Keratinocyte (primary cell): Measurements from ENCODE around the gene MED31. TPM values are rescaled to one million over a fixed set of nuclear protein-coding genes. Genes with fewer than 3 reads are reported as not detected.

ENCODE experiments used
- DNase-seq: peaks from one replicate; pipeline ENCODE4 v3.0.0-alpha.2; 2011; ENCODE audit warnings: low read depth, missing footprints, low spot score
- FAIRE-seq: peaks from 2 replicates; lab custom pipeline; 2011; peaks lifted over from hg19 to GRCh38; lab: Jason Lieb, UNC
- H2AFZ ChIP-seq: 2 replicates; pipeline ENCODE4 v1.6.0; 2012; ENCODE audit warnings: low read length, control low read depth, inconsistent platforms; ENCODE audit not compliant: control insufficient read depth
- H3K27ac ChIP-seq: 2 replicates; pipeline ENCODE4 v1.5.1; 2011; ENCODE audit warnings: low read length; ENCODE audit not compliant: control insufficient read depth, insufficient read depth
- H3K27me3 ChIP-seq: 3 replicates; pipeline ENCODE4 v1.6.0; 2011; ENCODE audit warnings: low read length; ENCODE audit not compliant: control insufficient read depth, insufficient read depth; ENCODE audit errors: extremely low read depth
- H3K36me3 ChIP-seq, 2 experiments: 2 replicates in 1 of 2; 3 replicates in 1 of 2; pipeline ENCODE4 v1.5.1; 2011; ENCODE audit warnings: low read length in 2 of 2, mild to moderate bottlenecking in 1 of 2; ENCODE audit not compliant: control insufficient read depth in 2 of 2, insufficient read depth in 2 of 2; ENCODE audit errors: extremely low read depth in 1 of 2
- H3K4me1 ChIP-seq: 3 replicates; pipeline ENCODE4 v1.5.1; 2011; ENCODE audit warnings: low read length; ENCODE audit not compliant: control insufficient read depth, insufficient read depth; ENCODE audit errors: extremely low read depth
- H3K4me2 ChIP-seq: 3 replicates; pipeline ENCODE4 v1.6.0; 2011; ENCODE audit warnings: low read depth, low read length; ENCODE audit not compliant: control insufficient read depth, insufficient read depth; ENCODE audit errors: extremely low read depth
- H3K4me3 ChIP-seq, 3 experiments: fragments of 200-600 bp in 1 of 3; sonication (generic) in 1 of 3; 2 replicates in 2 of 3; 3 replicates in 1 of 3; pipeline ENCODE4 v1.5.1; 2011 to 2016; ENCODE audit warnings: low read length in 3 of 3, mild to moderate bottlenecking in 3 of 3, control low read depth in 2 of 3, inconsistent platforms in 1 of 3, low read depth in 1 of 3, mixed read lengths in 1 of 3, mixed run types in 1 of 3, moderate library complexity in 1 of 3; ENCODE audit not compliant: control insufficient read depth in 2 of 3, insufficient read depth in 2 of 3; ENCODE audit errors: extremely low read depth in 1 of 3
- H3K79me2 ChIP-seq: 2 replicates; pipeline ENCODE4 v1.6.0; 2012; ENCODE audit warnings: low read length; ENCODE audit not compliant: control insufficient read depth, insufficient read depth
- H3K9ac ChIP-seq: 3 replicates; pipeline ENCODE4 v1.6.0; 2011; ENCODE audit warnings: low read length; ENCODE audit not compliant: control insufficient read depth, insufficient read depth; ENCODE audit errors: extremely low read depth
- H3K9me1 ChIP-seq: 3 replicates; pipeline ENCODE4 v1.6.0; 2011; ENCODE audit warnings: low read length; ENCODE audit not compliant: control insufficient read depth, insufficient read depth; ENCODE audit errors: extremely low read depth
- H3K9me3 ChIP-seq: 2 replicates; pipeline ENCODE4 v1.5.1; 2012; ENCODE audit warnings: low read depth, low read length; ENCODE audit not compliant: control insufficient read depth
- H4K20me1 ChIP-seq: 3 replicates; pipeline ENCODE4 v1.6.0; 2011; ENCODE audit warnings: low read length; ENCODE audit not compliant: control insufficient read depth, insufficient read depth; ENCODE audit errors: extremely low read depth
- EZH2 ChIP-seq: IDR thresholded peaks from one replicate; pipeline ENCODE4 v1.6.1; 2012; ENCODE audit warnings: inconsistent platforms, mild to moderate bottlenecking, low read length, moderate library complexity
- dilution Hi-C: fragments of 300-500 bp; cut with MboI; formaldehyde crosslinking; loops from one replicate; pipeline ENCODE4 v1.7.0; 2020; ENCODE audit warnings: low sequenced_read_pairs; ENCODE audit not compliant: extremely low pct_ligation_motif_present
- polyA plus RNA-seq, 5 experiments: library from polyadenylated mRNA; depleted of rRNA in 3 of 5; stranded (reverse) in 3 of 5; stranded (forward) in 1 of 5; unstranded in 1 of 5; fragments of >200 nt; gene quantifications; 1 replicate in 1 of 5; 2 replicates in 3 of 5; 3 replicates in 1 of 5; pipeline versions ENCODE4 v1.2.1 to v1.2.3, GENCODE V29; 2011 to 2012; ENCODE audit warnings: missing spikeins in 2 of 5, low read depth in 1 of 5, low replicate concordance in 1 of 5
- TF ChIP-seq, protein P1 (sequence below), 3 experiments: IDR thresholded peaks in 1 of 3; conservative IDR thresholded peaks in 1 of 3; optimal IDR thresholded peaks in 1 of 3; 2 replicates in 2 of 3; 3 replicates in 1 of 3; pipeline versions ENCODE3 to v1.5.1; 2011; ENCODE audit warnings: low read length in 3 of 3, mild to moderate bottlenecking in 3 of 3, moderate library complexity in 2 of 3, control low read depth in 1 of 3, inconsistent platforms in 1 of 3; ENCODE audit not compliant: insufficient read depth in 2 of 3; ENCODE audit errors: extremely low read depth in 1 of 3

The MED31 gene
- polyA plus RNA-seq, 1 donor (not counting 4 experiments of a cell fraction or from before 2014, with no cell fraction given) = 49.0 TPM

DNA sequence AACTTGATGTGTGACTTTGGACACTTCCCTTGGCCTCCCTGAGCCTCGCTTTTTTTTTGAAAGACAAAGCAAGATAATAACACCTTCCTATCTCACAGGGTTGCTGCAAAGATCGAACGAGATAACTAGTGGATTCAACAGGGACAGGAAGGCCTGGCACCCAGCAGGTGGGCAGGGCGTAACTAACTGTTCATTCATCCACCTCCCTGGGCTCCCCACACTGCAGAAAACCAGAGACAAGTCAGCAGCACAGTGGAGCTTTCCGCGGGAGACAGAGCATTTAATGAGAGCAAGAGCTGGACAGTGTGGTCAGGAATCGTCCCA is 33.0 kb upstream of the MED31 start:
- dilution Hi-C loops = no loop called here
- Histone ChIP-seq H3K4me2 (no peak overlapping the region), H2AFZ (no peak overlapping the region), H4K20me1 (no peaks in the 10 kb centered on the region), H3K4me3 (no peak overlapping the region), H3K36me3 (no peaks in the 10 kb centered on the region), H3K9me1 (no peaks in the 10 kb centered on the region), H3K27ac (no peak overlapping the region), H3K9ac (no peak overlapping the region), H3K9me3 (no peaks in the 10 kb centered on the region), H3K4me1 (peaks cover 11% of the 10 kb centered on the region), H3K79me2 (no peaks in the 10 kb centered on the region), H3K27me3 (no peaks in the 10 kb centered on the region)
- TF ChIP-seq, protein P1, sequence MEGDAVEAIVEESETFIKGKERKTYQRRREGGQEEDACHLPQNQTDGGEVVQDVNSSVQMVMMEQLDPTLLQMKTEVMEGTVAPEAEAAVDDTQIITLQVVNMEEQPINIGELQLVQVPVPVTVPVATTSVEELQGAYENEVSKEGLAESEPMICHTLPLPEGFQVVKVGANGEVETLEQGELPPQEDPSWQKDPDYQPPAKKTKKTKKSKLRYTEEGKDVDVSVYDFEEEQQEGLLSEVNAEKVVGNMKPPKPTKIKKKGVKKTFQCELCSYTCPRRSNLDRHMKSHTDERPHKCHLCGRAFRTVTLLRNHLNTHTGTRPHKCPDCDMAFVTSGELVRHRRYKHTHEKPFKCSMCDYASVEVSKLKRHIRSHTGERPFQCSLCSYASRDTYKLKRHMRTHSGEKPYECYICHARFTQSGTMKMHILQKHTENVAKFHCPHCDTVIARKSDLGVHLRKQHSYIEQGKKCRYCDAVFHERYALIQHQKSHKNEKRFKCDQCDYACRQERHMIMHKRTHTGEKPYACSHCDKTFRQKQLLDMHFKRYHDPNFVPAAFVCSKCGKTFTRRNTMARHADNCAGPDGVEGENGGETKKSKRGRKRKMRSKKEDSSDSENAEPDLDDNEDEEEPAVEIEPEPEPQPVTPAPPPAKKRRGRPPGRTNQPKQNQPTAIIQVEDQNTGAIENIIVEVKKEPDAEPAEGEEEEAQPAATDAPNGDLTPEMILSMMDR (optimal IDR thresholded peaks at IDR 0.05 in 1 of 3, IDR thresholded peaks at IDR 0.05 in 1 of 3, conservative IDR thresholded peaks at IDR 0.05 in 1 of 3; ENCODE audit: extremely low read depth in 1 of 3, insufficient read depth in 2 of 3, low read length in 3 of 3) = no peak
- no peak for TF ChIP-seq EZH2
- DNase-seq (no peak), FAIRE-seq (no peak)

DNA sequence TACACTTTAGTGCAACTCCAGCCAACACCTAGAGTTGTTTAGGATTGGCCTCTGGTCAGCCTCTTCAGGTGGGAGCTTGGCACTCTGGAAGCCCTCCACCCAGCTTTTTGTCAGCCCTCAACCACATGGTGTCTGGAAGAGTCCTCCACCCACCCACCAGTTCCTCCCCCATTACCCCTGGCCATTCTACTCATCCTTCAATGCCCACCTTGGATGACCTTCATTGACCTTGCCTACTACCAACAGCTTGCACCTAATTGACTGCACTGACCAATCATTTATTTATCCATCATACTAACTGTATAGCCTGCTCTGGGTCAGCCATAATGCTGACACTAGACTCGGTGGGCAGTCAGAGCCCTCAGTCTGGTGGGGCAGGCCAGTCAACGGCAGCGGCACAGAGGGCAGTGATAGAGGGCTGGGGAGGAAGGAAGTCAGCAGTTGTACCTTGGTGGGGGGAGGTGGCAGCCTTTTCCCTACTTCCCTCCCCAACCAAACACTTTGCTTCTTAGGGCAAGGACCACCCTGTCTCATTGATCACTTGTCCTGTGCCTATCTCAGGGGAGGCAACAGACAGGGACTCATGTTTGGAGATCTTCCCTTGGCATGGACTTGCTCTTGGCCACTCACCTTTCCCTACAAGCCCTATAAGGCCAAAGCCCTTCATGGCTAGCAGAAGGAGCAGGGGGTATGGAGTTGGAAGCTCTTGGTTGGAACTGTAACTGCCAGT is 32.5 kb upstream of the MED31 start:
- FAIRE-seq (no peak), DNase-seq (no peak)
- no peak for TF ChIP-seq EZH2
- TF ChIP-seq, protein P1 (optimal IDR thresholded peaks at IDR 0.05 in 1 of 3, IDR thresholded peaks at IDR 0.05 in 1 of 3, conservative IDR thresholded peaks at IDR 0.05 in 1 of 3; ENCODE audit: extremely low read depth in 1 of 3, insufficient read depth in 2 of 3, low read length in 3 of 3) = no peak
- peaks cover 11% of the 10 kb centered on the region for H3K4me1 ChIP-seq
- H3K27ac ChIP-seq = no peak overlapping the region
- H3K4me2 ChIP-seq = no peak overlapping the region
- H3K9me1 ChIP-seq = no peaks in the 10 kb centered on the region
- H4K20me1 ChIP-seq = no peaks in the 10 kb centered on the region
- H3K4me3 ChIP-seq = no peak overlapping the region
- H3K9ac ChIP-seq = no peak overlapping the region
- H3K9me3 ChIP-seq = no peaks in the 10 kb centered on the region
- H2AFZ ChIP-seq = no peak overlapping the region
- H3K36me3 ChIP-seq = no peaks in the 10 kb centered on the region
- no peaks in the 10 kb centered on the region for H3K27me3 ChIP-seq
- dilution Hi-C loops = no loop called here
- no peaks in the 10 kb centered on the region for H3K79me2 ChIP-seq
